K562 (cell line): Measurements from ENCODE around the gene CAB39.

Experiments
- SMAD1 ChIP-seq: fragments of 150-350 bp; IDR thresholded peaks from 2 replicates; pipeline ENCODE4 v1.6.1; 2014; ENCODE audit warnings: low read length, low read depth; ENCODE audit not compliant: partially characterized antibody
- ZNF512 ChIP-seq: IDR thresholded peaks from 2 replicates; pipeline ENCODE4 v1.6.1; 2016; ENCODE audit warnings: missing genetic modification characterization, missing compliant biosample characterization

- no peak for TF ChIP-seq SMAD1
- no peak for TF ChIP-seq ZNF512
Observed at GRCh38 chr2:230731512-230731911, 18.9 kb downstream of the CAB39 start.
